ENCODE data around the gene LCE7A.

The LCE7A gene

GRCh38 chr1:152880316-152880715 is 20.5 kb downstream of the LCE7A start:
- DNase-seq (ENCODE audit: low spot score), result no peak

GRCh38 chr1:152880907-152881306 is 21.1 kb downstream of the LCE7A start:
- DNase-seq (ENCODE audit: low spot score), result no peak

GRCh38 chr1:152884085-152884484 is 24.3 kb downstream of the LCE7A start:
- no peak for DNase-seq (ENCODE audit: low spot score)

- no peak for DNase-seq (ENCODE audit: low spot score)
These were observed 24.7 kb downstream of the LCE7A start for GRCh38 chr1:152884506-152884905.

GRCh38 chr1:152884966-152885624 is 25.3 kb downstream of the LCE7A start:
- peak; percentile 41 for DNase-seq (ENCODE audit: low spot score)

- no peak for DNase-seq (ENCODE audit: low spot score)
These were observed 26.3 kb downstream of the LCE7A start for GRCh38 chr1:152886085-152886484.

GRCh38 chr1:152886758-152887409 is 27.1 kb downstream of the LCE7A start:
- DNase-seq (ENCODE audit: low spot score), result no peak

- DNase-seq (ENCODE audit: low spot score), result no peak
These were observed 28.3 kb downstream of the LCE7A start for GRCh38 chr1:152888126-152888525.

GRCh38 chr1:152899027-152899426 is 39.2 kb downstream of the LCE7A start:
- DNase-seq (ENCODE audit: low spot score), result no peak

- DNase-seq (ENCODE audit: low spot score), result no peak
These were observed 40.1 kb downstream of the LCE7A start for GRCh38 chr1:152899883-152900282.

- DNase-seq (ENCODE audit: low spot score), result no peak
These were observed 41.8 kb downstream of the LCE7A start for GRCh38 chr1:152901631-152902030.

GRCh38 chr1:152902636-152903035 is 42.8 kb downstream of the LCE7A start:
- DNase-seq (ENCODE audit: low spot score), result no peak

- no peak for DNase-seq (ENCODE audit: low spot score)
These were observed 45.1 kb downstream of the LCE7A start for GRCh38 chr1:152904688-152905440.

GRCh38 chr1:152906023-152906565 is 46.3 kb downstream of the LCE7A start:
- DNase-seq (ENCODE audit: low spot score), result peak; percentile 61

GRCh38 chr1:152907686-152908601 is 48.1 kb downstream of the LCE7A start, which contains the start of gene IVL:
TSS of gene IVL (plus strand) at chr1:152908546. CDS start at chr1:152909798, 1,252 bp downstream.
- no peak for DNase-seq (ENCODE audit: low spot score)

GRCh38 chr1:152909206-152909605 is 49.4 kb downstream of the LCE7A start:
- DNase-seq (ENCODE audit: low spot score), result no peak

Measured in hepatic stellate cell (primary cell).